ENCODE data around the gene CNIH2.

Gene CNIH2

GRCh38 chr11:66333220-66333877, 55.4 kb downstream of the CNIH2 start:
- DNase-seq = no peak

Measured in NCI-H345 (cell line).